ENCODE measurements around the gene EHD3.
A peak's percentile ranks its signal among the peaks of the same experiment; 100 is the strongest.

Gene EHD3

DNA sequence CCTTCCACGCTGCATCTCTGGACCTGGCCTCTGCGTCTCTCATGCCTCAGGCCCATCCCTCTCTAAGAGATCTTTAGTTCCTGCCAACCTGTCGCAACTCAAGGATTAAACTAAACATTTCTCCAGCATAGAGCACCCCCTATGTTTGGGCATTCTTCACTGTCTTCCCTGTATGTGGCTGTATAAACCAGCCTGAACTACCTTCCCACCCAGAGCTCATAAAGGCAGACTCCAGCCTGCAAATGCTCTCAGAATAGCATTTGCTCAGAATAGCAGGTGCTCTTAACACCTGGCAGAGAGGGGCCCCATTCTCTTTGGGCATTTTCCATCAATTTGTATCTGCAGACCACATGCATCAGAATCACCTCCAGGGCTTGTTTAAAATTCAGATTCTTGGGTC, 83.4 kb downstream of the EHD3 start:
- in situ Hi-C loops (cut with HindIII; ENCODE audit: low sequenced_read_pairs): no loop called here
- DNase-seq (ENCODE audit: low read depth, low spot score): no peak
- TF ChIP-seq, protein P1, sequence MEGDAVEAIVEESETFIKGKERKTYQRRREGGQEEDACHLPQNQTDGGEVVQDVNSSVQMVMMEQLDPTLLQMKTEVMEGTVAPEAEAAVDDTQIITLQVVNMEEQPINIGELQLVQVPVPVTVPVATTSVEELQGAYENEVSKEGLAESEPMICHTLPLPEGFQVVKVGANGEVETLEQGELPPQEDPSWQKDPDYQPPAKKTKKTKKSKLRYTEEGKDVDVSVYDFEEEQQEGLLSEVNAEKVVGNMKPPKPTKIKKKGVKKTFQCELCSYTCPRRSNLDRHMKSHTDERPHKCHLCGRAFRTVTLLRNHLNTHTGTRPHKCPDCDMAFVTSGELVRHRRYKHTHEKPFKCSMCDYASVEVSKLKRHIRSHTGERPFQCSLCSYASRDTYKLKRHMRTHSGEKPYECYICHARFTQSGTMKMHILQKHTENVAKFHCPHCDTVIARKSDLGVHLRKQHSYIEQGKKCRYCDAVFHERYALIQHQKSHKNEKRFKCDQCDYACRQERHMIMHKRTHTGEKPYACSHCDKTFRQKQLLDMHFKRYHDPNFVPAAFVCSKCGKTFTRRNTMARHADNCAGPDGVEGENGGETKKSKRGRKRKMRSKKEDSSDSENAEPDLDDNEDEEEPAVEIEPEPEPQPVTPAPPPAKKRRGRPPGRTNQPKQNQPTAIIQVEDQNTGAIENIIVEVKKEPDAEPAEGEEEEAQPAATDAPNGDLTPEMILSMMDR (IDR thresholded peaks at IDR 0.05; ENCODE audit: low read depth, low read length): no peak
- no peak overlapping the region for H3K4me3 ChIP-seq (ENCODE audit: low read depth, low read length)

DNA sequence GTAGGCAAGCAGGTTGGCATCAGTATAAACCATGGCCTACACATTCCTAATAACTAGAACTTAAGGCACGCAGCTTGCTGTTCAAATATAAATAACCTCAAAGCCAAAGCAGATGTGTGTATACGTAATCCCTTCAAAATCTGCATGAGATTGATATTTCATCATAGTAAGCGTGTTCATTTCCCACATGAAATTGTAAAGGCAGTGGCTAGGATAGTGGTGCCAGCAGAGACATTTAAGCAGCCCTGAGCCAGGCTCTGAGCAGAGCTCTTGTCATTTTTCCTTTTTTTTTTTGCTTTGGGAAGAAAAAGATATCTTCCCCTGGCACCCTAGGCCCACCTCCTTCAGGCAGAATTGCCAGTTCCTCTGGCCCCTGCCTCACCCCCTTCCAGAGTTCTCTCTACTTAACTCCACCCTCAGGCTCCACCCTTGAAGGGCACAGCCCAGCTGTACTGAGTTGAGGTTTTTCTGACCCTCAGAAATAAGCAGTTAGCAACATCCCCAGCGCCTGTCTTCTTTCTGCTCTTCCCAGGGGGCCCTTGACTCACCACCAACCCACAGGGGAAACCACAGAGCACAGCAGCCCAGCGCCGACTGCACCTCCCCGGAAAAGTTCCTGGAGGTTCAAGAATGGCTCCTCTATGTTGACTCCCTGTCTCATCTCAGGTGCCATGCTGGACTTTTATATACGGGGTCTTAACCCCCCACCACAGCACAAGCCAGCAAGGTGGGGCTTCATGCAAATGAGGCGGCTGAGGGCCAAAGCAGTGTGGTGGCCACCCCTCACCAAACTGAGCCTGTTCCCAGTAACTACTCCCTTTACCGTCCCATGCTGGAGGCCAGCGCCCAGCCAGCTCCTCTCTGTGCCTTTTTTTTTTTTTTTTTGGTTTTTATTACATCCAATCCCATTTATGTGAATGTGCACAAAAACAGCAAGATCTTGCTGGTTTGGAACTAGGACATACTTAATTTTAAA, 84.7 kb downstream of the EHD3 start:
- TF ChIP-seq, protein P1 (IDR thresholded peaks at IDR 0.05; ENCODE audit: low read depth, low read length): no peak
- no peak overlapping the region for H3K4me3 ChIP-seq (ENCODE audit: low read depth, low read length)
- DNase-seq (ENCODE audit: low read depth, low spot score): peak; percentile 91
- in situ Hi-C loops (cut with HindIII; ENCODE audit: low sequenced_read_pairs): no loop called here

All from astrocyte of the spinal cord (primary cell).